ENCODE data around the gene DDX24. TPM values are rescaled to one million over a fixed set of nuclear protein-coding genes. Genes with fewer than 3 reads are reported as not detected.
A peak's percentile ranks its signal among the peaks of the same experiment; 100 is the strongest.

The DDX24 gene
- total RNA-seq, 2 donors from 2014 or later, result 136 to 393 TPM

DNA sequence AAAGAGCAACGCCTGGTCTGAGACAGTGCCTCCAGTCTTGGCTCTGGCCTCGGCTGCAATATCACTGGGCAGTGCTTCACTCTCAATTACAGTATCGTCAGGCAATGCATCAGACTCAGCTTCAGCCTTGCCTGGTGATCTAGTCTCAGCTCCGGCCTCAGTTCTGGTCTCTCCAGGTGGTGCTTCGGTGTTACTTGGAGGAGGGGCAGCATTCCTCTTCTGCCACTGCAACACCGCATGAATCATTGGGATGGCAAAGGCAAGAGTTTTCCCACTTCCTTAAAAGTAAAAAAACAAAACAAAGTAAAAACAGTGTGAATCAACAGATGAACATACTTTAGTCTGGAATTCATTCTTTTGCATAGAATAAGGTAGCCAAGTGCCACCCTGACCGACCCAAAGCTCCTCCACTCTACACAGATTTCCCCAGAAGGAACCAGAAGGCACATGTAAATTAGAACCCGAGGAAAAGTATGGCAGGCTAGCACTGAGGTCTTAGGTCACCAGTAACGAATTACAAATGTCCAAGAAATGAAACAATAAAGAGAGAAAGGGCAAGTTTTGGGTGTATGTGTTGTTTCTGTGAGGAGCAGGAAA, 18.6 kb downstream of the DDX24 start:
- TF ChIP-seq POLR2AphosphoS5 (IDR thresholded peaks at IDR 0.05) (no peak), POLR2A (IDR thresholded peaks at IDR 0.05) (no peak), CTCF (IDR thresholded peaks at IDR 0.05) (no peak)
- H3K36me3 ChIP-seq, result peaks cover 0 to 8% of the 10 kb centered on the region in 2 donors
- no peaks in the 10 kb centered on the region for H3K27me3 ChIP-seq (replicated peaks; ENCODE audit: insufficient read depth)
- DNase-seq (ENCODE audit: low spot score), result no peak
- H3K27ac ChIP-seq, result no peak overlapping the region
- peaks cover 2% of the 10 kb centered on the region for H3K4me1 ChIP-seq (replicated peaks)
- WGBS, result 84% methylated on average over 9 of the region's 9 CpGs
- no peaks in the 10 kb centered on the region for H3K9me3 ChIP-seq
- intact Hi-C loops (cut with DNase I), result no loop called here
- no peak overlapping the region for H3K4me3 ChIP-seq

- WGBS, result 75% methylated on average over 5 of the region's 5 CpGs
Measured at GRCh38 chr14:94059998-94060397, 21.0 kb downstream of the DDX24 start.

DNA sequence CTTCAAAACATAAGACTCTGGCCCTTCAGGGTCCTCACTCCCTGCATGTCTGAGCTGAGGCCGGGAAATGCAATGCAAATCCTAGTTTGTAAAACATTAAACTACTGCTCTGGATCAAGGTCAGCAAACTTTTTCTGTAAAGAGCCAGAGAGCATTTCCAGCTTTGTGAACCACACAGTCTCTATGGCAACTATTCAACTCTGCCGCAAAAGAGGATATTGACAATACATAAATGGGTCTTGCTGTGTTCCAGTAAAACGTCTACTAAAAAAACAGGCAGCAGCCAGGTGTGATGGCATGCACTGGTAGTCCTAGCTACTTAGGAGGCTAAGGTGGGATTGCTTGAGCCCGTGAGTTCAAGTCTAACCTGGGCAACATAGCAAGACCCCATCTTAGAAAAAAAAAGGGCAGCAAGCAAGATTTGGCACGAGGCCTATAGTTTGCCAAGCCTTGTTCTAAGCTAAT, 22.3 kb downstream of the DDX24 start:
- H3K4me3 ChIP-seq, result no peak overlapping the region
- 62% methylated on average over 5 of the region's 5 CpGs for WGBS
- no peaks in the 10 kb centered on the region for H3K27me3 ChIP-seq (replicated peaks; ENCODE audit: insufficient read depth)
- H3K9me3 ChIP-seq, result no peaks in the 10 kb centered on the region
- H3K4me1 ChIP-seq (replicated peaks), result no peaks in the 10 kb centered on the region
- H3K27ac ChIP-seq, result no peak overlapping the region
- peak; percentile 37 for DNase-seq (ENCODE audit: low spot score)
- H3K36me3 ChIP-seq, result peaks cover 0 to 21% of the 10 kb centered on the region in 2 donors
- intact Hi-C loops (cut with DNase I), result no loop called here
- TF ChIP-seq CTCF (IDR thresholded peaks at IDR 0.05) (no peak), POLR2AphosphoS5 (IDR thresholded peaks at IDR 0.05) (peak; percentile 68)

More at GRCh38 chr14:94059998-94060397, 21.0 kb downstream of the DDX24 start:
- Histone ChIP-seq H3K27me3 (replicated peaks; ENCODE audit: insufficient read depth) (no peaks in the 10 kb centered on the region), H3K27ac (no peak overlapping the region), H3K9me3 (no peaks in the 10 kb centered on the region), H3K4me1 (replicated peaks) (peaks cover 2% of the 10 kb centered on the region), H3K36me3 (peaks cover 0 to 10% of the 10 kb centered on the region in 2 donors), H3K4me3 (no peak overlapping the region)
- intact Hi-C loops (cut with DNase I), result no loop called here
- no peak for DNase-seq (ENCODE audit: low spot score)
- TF ChIP-seq CTCF (IDR thresholded peaks at IDR 0.05) (no peak), POLR2AphosphoS5 (IDR thresholded peaks at IDR 0.05) (no peak), POLR2A (IDR thresholded peaks at IDR 0.05) (no peak)

DNA sequence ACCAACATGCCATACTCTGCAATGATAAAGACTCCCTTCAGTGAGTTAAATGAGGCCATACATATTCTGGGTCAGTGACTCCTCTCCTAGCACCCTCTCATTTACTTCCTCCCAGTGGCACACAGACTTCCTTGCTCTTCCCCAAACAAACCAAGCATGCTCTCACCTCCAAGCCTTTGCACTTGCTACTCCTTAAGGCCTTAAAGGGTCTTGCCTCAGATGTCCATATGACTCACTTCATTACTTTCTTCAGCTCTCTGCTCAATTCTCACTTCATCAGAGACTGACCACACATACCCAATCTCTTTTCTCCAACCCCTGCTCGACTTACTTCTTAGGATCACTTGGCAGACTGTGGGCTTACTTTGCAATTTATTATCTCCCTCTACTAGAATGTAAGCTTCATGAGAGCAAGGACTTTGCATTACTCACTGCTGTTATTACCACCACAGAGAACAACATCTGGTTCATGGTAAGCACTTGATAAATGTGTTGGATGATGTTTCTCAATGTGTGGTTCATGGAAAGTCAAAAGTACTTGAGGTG, 22.8 kb downstream of the DDX24 start:
- Histone ChIP-seq H3K36me3 (peaks cover 0 to 21% of the 10 kb centered on the region in 2 donors), H3K27me3 (replicated peaks; ENCODE audit: insufficient read depth) (no peaks in the 10 kb centered on the region), H3K9me3 (no peaks in the 10 kb centered on the region)

More for the DNA sequence above, 22.8 kb downstream of the DDX24 start:
- WGBS, result 96% methylated on average over 1 of the region's 1 CpG
- no peaks in the 10 kb centered on the region for H3K4me1 ChIP-seq (replicated peaks)
- DNase-seq (ENCODE audit: low spot score), result no peak
- H3K4me3 ChIP-seq, result no peak overlapping the region
- intact Hi-C loops (cut with DNase I), result no loop called here
- no peak overlapping the region for H3K27ac ChIP-seq
- TF ChIP-seq POLR2A (IDR thresholded peaks at IDR 0.05), result no peak
- TF ChIP-seq CTCF (IDR thresholded peaks at IDR 0.05), result no peak
- TF ChIP-seq POLR2AphosphoS5 (IDR thresholded peaks at IDR 0.05), result no peak

Measured in prostate gland (tissue), 2 donors.